Neural crest cell (in vitro differentiated cells): ENCODE measurements around the gene RPL26. TPM values are rescaled to one million over a fixed set of nuclear protein-coding genes. Genes with fewer than 3 reads are reported as not detected.
A peak's percentile ranks its signal among the peaks of the same experiment; 100 is the strongest.

ENCODE experiments used
- DNase-seq: peaks from one replicate; pipeline ENCODE4 v3.0.0; 2021; ENCODE audit warnings: low read depth, mixed read lengths, low spot score
- H3K27ac Mint-ChIP-seq: one replicate; pipeline ENCODE4 v1.8.0; 2021; ENCODE audit warnings: mild to moderate bottlenecking, mixed read lengths; ENCODE audit not compliant: unreplicated experiment
- H3K27me3 Mint-ChIP-seq: 2 replicates; pipeline ENCODE4 v1.8.0; 2021; ENCODE audit warnings: low read depth, mild to moderate bottlenecking, mixed read lengths
- H3K36me3 Mint-ChIP-seq: 2 replicates; pipeline ENCODE4 v1.8.0; 2021; ENCODE audit warnings: low read depth, mild to moderate bottlenecking, mixed read lengths
- H3K4me1 Mint-ChIP-seq: 2 replicates; pipeline ENCODE4 v1.8.0; 2021; ENCODE audit warnings: mixed read lengths
- H3K4me3 Mint-ChIP-seq: one replicate; pipeline ENCODE4 v1.8.0; 2021; ENCODE audit warnings: mild to moderate bottlenecking, mixed read lengths
- H3K9me3 Mint-ChIP-seq: 2 replicates; pipeline ENCODE4 v1.8.0; 2021; ENCODE audit warnings: mixed read lengths
- CTCF ChIP-seq: fragments of 200-600 bp; sonication (generic); conservative IDR thresholded peaks from 2 replicates; pipeline ENCODE4 v1.5.0; 2021; ENCODE audit warnings: antibody characterized with exemption, mild to moderate bottlenecking
- total RNA-seq: library from RNA; stranded (reverse); gene quantifications from 2 replicates; pipeline ENCODE4 v1.2.1, GENCODE V29; 2021

Gene RPL26
- total RNA-seq, 1 donor from 2014 or later, result 1,793 TPM

- H3K27ac Mint-ChIP-seq, result no peak overlapping the region
- no peaks in the 10 kb centered on the region for H3K9me3 Mint-ChIP-seq
- no peak for TF ChIP-seq CTCF
- H3K4me1 Mint-ChIP-seq, result peaks cover 18% of the 10 kb centered on the region
- DNase-seq, result no peak
- H3K27me3 Mint-ChIP-seq, result no peaks in the 10 kb centered on the region
- peak overlapping the region; percentile 64 for H3K4me3 Mint-ChIP-seq
- peaks cover 31% of the 10 kb centered on the region for H3K36me3 Mint-ChIP-seq
Measured at GRCh38 chr17:8372422-8372821, 10.6 kb downstream of the RPL26 start.

GRCh38 chr17:8371786-8372185, 11.2 kb downstream of the RPL26 start:
- H3K27ac Mint-ChIP-seq, result peak overlapping the region; percentile 21
- H3K4me1 Mint-ChIP-seq, result peaks cover 13% of the 10 kb centered on the region
- H3K4me3 Mint-ChIP-seq, result peak overlapping the region; percentile 68
- no peaks in the 10 kb centered on the region for H3K27me3 Mint-ChIP-seq
- no peak for DNase-seq
- H3K9me3 Mint-ChIP-seq, result no peaks in the 10 kb centered on the region
- no peak for TF ChIP-seq CTCF
- peaks cover 29% of the 10 kb centered on the region for H3K36me3 Mint-ChIP-seq

GRCh38 chr17:8369944-8370343, 13.0 kb downstream of the RPL26 start:
- DNase-seq, result no peak
- H3K27me3 Mint-ChIP-seq, result no peaks in the 10 kb centered on the region
- TF ChIP-seq CTCF, result no peak
- H3K36me3 Mint-ChIP-seq, result peaks cover 22% of the 10 kb centered on the region
- no peaks in the 10 kb centered on the region for H3K9me3 Mint-ChIP-seq
- H3K4me1 Mint-ChIP-seq, result no peaks in the 10 kb centered on the region
- H3K4me3 Mint-ChIP-seq, result no peak overlapping the region
- no peak overlapping the region for H3K27ac Mint-ChIP-seq

GRCh38 chr17:8368193-8368592, 14.8 kb downstream of the RPL26 start:
- DNase-seq, result no peak
- Mint-ChIP-seq H3K27me3 (no peaks in the 10 kb centered on the region), H3K4me3 (no peak overlapping the region), H3K9me3 (no peaks in the 10 kb centered on the region), H3K36me3 (peaks cover 22% of the 10 kb centered on the region), H3K4me1 (no peaks in the 10 kb centered on the region), H3K27ac (no peak overlapping the region)
- TF ChIP-seq CTCF, result no peak

- no peak for DNase-seq
- peaks cover 21% of the 10 kb centered on the region for H3K36me3 Mint-ChIP-seq
- peaks cover under 1% of the 10 kb centered on the region for H3K4me1 Mint-ChIP-seq
- no peak overlapping the region for H3K27ac Mint-ChIP-seq
- H3K4me3 Mint-ChIP-seq, result no peak overlapping the region
- no peaks in the 10 kb centered on the region for H3K27me3 Mint-ChIP-seq
- no peaks in the 10 kb centered on the region for H3K9me3 Mint-ChIP-seq
- no peak for TF ChIP-seq CTCF
Measured at GRCh38 chr17:8366231-8366630, 16.8 kb downstream of the RPL26 start.

GRCh38 chr17:8365143-8365542, 17.9 kb downstream of the RPL26 start:
- H3K36me3 Mint-ChIP-seq, result peaks cover 20% of the 10 kb centered on the region
- DNase-seq, result no peak
- no peak overlapping the region for H3K4me3 Mint-ChIP-seq
- no peaks in the 10 kb centered on the region for H3K27me3 Mint-ChIP-seq
- peaks cover 9% of the 10 kb centered on the region for H3K4me1 Mint-ChIP-seq
- TF ChIP-seq CTCF, result no peak
- no peak overlapping the region for H3K27ac Mint-ChIP-seq
- H3K9me3 Mint-ChIP-seq, result no peaks in the 10 kb centered on the region
